Kidney tubule cell (primary cell): ENCODE measurements around the gene TMEM161A.
"Not testable (repeated sequence)": the region's sequence is repeated elsewhere in the genome, so short reads cannot be mapped to it uniquely, and the experiment has no call there.

ENCODE experiments used
- DNase-seq: peaks from one replicate; pipeline ENCODE4 v3.0.0-alpha.2; 2018; ENCODE audit warnings: low spot score

Gene TMEM161A

DNA sequence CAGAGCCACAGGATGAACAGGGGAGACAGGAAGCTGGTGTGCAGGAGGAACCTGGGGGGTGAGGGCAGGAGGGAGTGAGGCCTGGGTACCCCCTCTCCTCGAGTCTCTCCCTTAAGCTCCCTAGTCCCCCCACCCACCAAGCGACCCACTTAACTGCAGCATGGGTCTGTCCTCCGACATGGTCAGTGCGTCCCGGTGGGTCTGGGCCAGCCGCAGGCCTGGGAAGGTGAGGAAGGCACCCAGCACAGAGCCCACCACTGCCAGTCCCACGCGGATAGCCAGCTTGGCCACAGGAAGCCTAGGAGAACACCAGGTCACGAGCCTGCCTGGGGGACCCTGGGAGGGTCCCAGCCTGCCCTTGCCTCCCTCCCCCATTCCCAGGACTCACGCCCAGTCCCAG is 16.9 kb downstream of the TMEM161A start:
- no peak for DNase-seq

DNA sequence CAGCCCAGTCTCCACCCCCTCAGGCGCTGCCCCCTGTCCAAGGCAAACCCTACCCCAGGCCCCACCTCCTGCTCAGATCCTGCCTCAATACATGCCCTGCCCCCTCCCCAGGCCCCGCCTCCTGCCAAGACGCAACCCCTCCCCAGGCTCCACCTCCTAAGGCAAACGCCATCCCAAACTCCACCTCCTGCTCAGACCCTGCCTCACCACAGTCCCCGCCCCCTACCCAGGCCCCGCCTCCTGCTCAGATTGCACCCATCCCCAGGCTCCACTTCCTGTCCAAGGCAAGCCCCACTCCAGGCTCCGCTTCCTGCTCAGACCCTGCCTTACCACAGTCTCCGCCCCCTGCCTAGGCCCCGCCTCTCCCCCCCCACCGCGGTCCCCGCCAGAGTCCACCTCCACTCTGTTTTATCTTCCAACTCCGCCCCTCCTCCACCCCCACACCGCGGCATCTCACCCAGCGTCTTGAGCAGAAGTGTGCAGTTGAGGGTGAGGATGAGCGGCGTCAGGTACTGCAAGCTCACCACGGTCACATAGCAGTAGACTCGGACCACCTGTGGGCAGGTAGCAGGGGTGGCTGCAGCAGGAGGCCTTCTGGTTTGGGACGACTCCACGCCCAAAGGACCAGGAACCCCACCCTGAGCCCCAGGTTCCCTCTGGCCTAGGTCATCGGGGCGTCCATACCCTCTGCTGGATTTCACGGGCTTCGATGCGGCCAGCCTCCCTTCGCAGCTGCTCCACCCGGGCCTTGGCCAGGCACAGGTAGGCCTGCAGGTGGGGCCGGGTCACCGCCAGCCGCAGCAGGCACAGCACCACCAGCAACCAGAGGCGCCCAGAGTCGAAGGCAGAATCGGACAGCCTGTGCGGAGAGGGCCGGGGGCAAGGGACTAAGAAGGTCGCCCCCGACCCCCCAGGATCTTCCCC is 17.7 kb downstream of the TMEM161A start:
- DNase-seq: peak; percentile 59

DNA sequence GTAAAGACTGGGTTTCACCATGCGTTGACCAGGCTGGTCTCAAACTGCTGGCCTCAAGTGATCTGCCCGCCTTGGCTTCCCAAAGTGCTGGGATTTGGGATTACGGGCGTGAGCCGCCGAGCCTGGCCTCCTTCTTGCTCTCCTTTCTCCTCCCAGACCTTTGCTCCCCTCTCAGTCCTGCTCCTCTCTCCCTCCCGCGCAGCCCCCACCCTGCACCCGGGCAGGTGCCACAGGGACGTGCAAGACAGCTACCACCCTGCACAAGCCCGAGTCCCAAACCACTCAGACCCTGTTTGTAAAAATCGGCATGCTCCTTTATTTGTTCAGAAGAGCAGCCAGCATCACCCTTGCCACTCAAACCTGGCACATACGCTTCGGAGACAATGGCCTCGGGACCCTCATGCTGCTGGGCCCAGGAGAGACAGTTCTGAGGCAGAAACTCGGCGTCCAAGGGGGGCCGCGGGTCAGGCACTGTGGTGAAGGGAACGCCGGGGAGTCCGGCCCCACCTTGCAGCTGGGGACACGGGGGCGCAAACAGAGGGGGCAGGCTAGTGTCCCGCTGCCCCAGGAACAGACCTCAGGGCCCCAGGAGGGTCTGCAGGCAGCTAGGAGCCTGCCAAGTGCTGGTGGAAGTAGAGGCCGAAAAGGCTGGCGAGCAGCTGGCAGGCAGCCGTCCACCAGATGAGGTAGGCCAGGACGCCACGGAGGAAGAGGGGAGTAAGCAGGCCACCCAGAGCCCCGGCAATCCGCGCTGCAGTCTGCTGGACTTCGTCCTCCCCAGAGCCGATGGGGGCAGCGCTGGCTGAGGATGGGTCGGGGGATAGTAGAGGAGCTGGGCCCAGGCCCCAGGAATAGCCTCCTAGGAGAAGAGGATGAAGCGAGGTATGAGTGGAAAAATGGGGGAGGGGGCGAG is 18.7 kb downstream of the TMEM161A start:
- DNase-seq: no peak

DNA sequence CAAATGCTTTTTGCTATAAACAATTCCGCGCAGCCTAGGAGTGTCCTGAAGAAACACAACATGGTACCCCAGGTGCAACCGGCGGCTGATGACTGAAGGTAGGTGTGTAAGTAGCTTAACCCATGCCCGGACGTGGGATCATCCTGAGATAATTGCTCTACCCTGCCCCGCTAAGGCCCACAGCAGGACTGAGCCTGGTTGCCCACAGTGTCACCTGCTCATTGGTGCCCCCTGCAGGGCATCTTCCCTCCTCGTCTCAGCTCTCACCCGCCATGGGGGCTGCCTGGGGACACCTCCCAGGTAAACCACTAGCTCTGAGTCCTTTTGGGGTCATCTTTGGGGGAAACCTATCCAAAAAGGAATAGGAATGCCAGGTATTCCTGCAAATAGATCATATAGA is 22.3 kb downstream of the TMEM161A start:
- DNase-seq: peak; percentile 25

DNA sequence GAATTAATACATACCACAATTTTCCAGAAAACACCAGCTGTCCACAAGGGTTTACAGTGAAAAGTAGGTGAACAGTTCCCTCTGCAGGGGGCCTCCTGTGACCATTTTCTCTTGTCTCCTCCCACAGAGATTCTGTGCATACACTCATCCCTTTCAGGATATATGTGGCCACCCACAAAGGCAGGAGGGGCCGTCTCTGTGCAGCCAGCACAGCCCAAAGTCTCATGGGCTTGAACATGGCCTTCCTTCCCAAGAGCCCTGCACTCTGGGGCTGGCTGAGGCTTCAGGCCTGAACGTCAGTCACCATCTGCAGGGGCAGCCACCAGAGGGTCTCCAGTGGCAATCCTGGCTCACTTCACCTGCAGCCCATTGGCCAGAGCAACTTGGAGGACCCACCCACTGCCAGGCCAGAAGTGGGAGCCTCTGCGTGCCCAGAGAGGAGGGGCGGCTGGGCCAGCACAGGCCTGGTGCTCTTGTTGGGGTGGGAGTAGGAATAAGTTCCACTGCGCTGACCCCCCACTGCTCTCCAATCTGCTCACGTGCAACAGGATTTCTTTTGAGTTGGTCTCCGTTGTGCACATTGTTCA is 25.1 kb downstream of the TMEM161A start:
- DNase-seq: peak; percentile 49

DNA sequence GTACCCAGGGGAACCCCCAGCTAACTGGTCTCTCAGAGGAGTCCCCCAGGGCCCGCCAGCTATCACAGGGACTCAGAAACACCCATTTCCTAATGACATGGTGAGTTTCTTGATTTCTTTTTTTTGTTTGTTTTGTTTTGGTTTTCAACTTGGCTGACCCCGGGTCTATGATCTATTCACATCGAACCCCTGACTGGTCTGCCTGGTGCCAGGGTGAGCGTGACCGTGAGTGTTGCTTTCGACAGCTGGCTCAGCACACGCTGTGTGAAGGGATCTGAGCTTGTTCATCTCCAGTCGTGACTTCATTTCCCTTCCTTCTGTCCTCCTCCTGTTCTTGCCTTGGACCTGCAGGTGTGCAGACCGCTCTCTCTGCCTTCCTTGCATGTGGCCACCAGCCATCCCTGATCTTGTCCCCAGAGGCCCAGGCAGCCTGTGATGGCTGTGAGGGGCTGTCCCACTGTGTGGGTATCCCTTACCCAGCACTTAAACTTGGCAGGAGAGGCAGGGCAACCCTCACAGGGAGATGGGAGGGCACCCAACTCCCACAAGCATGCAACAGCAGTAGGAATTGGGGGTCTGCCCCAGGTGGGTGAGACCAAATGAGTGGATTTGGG is 26.2 kb downstream of the TMEM161A start:
- DNase-seq: peak; percentile 30

DNA sequence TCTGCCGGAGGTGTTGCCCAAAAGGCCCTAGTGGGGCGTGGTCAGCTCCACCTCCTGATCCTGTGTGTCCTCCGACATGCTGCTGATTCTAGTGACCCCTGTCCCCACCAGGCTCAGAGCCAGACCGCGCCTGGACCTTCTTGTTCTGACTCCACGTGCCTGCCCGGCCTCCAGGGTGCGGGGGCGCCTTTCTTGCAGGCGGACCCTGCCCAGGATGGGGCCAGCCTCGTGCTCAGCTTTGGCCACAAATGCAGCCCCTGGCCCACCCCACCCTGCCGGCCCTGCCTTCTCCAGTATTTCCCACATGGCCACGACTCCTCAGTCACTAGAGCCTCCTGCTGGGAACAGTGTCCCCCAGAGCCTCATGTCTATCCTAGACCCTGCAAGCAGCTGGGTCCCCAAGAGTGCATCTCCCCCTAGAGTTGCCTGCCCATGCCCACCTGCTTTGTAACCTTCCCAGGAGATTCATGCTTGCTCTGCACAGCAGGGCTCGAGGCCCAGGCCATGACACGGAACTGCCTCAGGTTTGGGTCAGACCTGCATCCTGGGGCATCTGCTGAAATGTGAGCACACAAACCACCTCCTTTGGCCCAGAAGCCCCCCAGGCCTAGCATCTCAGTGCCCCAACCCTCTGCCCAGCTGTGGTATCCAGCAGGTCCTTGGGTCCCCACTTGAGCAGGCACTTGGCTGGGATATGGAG is 27.0 kb downstream of the TMEM161A start:
- no peak for DNase-seq

DNA sequence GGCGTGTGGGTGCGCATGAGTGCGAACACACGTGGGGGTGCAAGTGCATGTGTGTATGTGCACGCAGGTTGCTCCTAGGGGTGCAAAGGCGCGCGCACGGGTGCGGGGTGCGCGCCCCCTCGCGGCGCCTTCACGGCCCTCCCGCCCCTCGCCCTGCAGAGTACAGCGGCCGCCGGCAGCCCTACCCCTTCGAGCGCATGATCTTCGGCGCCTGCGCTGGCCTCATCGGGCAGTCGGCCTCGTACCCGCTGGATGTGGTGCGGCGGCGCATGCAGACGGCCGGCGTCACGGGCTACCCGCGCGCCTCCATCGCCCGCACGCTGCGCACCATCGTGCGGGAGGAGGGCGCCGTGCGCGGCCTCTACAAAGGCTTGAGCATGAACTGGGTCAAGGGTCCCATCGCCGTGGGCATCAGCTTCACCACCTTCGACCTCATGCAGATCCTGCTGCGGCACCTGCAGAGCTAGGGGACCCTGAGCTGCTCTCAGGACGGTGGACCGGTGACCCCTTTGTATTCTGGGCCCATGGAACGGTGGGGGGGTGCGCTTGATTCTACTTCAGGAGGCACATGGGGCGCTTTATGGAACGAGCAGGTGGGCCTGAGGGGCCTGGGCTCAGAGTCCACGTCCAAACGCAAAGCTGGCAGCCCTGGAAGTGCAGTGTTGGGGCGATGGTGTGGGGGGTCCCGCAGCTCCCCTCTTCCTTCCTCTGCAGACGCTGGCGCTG is 27.7 kb downstream of the TMEM161A start:
- no peak for DNase-seq

DNA sequence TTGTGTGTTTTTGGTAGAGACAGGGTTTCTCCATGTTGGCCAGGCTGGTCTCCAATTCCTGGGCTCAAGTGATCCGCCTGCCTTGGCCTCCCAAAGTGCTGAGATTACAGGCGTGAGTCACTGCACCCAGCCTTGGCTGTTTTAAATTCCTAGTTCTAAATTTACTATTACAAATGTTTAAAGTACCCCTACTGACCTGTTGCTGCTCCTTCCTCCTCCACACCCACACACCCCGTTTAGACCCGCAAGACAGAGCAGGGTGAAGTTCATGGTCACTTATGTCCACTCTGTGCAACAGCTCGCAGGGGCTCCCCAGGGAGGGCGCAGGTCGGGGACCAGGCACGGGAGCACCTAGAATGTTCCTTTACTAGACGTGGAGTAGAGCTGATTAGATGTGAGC is 28.7 kb downstream of the TMEM161A start:
- no peak for DNase-seq

DNA sequence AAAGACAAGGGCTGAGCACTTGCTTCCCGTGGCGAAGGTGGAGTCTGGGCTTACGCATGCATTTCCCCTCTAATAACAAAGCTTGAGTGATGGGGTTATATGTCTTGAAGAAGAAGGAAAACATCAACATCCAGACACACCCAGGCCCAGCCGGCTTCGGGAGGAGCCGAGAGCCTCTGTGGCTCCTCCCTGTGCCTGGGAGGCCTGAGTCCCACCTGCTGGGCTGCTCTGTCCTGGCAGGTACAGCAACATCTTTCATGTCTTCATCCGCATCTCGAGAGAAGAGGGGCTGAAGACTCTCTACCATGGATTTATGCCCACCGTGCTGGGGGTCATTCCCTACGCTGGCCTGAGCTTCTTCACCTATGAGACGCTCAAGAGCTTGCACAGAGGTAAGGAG is 30.6 kb downstream of the TMEM161A start:
- no peak for DNase-seq

DNA sequence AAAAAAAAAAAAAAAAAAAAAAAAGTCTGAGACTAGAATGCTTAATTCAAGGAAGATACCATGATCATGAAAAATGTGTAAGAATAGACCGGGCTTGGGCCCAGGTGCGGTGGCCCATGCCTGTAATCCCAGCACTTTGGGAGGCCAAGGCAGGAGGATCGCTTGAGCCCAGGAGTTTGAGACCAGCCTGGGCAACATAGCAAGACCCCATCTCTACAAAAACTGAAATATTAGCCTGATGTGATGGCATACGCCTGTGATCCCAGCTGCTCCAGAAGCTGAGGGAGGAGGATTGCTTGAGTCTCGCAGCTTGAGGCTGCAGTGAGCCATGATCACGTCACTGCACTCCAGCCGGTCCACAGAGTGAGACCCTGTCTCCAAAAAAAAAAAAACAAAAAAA is 31.3 kb downstream of the TMEM161A start:
- DNase-seq: not testable (repeated sequence)

DNA sequence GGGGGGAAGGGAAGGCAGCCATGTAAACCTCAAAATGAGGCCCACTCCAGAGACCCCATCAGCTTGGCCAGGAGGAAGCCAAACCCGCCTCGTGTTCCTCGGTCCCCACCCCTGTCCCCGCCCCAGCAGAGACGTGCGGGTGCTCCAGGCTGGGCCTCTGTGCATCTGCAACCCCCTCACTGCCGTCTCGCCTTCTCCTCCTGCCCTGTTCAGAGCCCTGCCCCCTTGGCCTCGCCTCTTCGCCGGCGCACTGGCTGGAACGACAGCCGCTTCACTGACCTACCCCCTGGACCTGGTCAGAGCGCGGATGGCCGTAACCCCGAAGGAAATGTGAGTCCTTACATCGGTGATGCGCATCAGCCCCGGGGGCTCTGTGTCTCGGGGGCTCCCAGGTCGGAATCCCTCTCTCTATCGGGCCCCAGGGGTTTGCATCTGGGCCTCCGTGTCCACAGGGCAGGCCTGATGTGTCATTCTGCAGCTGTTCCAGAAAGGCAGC is 32.2 kb downstream of the TMEM161A start:
- DNase-seq: peak; percentile 40

DNA sequence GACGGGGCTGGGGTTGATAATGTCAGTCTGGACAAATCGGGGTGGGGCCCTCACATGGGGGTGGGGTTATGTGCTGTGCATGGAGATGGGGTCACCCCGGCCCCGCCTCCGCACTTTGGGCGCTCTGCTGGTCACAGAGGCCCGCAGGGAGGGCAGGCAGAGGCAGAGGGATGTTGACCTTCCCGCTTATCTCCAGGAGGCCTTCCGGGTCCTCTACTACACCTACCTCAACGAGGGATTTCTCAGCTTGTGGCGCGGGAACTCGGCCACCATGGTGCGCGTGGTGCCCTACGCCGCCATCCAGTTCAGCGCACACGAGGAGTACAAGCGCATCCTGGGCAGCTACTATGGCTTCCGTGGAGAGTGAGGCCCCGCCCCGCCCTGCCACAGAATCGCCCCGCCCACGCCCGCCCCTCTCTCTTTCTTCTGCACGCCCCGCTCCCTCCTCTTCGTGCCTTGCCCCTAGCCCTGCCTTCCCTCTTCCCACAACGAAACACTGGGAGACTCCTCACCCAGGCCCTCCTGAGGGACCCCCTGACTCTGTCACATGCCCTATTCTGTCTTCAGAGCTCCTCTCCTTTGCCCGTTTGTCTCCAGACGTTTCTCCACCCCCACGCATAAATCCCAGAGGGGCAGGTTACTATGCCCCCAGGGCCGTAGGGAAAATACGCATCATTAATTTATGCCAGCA is 32.8 kb downstream of the TMEM161A start:
- DNase-seq: peak; percentile 53

DNA sequence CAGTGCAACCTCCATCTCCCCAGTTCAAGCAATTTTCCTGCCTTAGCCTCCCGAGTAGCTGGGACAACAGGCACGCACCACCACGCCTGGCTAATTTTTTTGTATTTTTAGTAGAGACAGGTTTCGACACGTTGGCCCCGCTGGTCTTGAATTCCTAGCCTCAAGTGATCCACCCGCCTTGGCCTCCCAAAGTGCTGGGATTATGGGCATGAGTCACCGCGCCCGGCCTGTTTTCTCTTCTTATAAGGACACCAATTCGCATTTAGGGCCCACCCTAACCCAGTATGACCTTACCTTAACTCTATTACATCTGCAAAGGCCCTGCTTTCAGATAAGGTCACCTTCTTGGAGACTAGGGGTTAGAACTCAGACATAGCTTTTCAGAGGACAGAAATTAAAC is 35.1 kb downstream of the TMEM161A start:
- no peak for DNase-seq

DNA sequence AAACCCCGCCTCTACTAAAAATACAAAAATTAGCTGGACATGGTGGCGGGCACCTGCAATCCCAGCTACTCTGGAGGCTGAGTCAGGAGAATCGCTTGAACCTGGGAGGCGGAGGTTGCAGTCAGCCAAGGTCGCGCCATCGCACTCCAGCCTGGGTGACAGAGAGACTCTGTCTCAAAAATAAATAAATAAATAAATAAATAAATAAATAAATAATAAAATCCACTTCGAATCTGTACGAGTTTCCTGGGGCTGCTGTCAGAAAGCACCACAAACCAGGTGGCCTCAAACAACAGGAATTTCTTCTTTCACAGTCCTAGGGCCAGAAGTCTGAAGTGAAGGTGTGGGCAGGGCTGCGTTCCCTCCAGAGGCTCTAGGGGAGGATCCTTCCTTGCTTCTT is 35.7 kb downstream of the TMEM161A start:
- not testable (repeated sequence) for DNase-seq

DNA sequence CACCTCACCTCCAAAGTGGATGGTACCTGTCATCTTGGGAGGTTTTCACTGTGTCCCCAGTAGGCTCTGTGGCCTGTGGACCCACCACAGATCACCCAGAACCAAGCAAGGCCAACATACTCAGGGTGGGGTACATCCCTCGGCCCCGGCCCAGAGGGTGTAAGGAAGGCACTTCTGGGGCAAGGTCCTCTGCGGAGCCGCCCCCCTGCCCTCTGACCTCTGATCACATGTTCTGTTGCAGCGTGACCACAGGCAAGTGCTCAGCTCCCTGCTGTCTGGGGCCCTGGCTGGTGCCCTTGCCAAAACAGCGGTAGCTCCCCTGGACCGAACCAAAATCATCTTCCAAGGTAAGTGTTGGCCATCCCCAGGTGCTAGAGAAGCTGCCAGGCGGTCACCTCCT is 36.7 kb downstream of the TMEM161A start:
- DNase-seq: no peak

DNA sequence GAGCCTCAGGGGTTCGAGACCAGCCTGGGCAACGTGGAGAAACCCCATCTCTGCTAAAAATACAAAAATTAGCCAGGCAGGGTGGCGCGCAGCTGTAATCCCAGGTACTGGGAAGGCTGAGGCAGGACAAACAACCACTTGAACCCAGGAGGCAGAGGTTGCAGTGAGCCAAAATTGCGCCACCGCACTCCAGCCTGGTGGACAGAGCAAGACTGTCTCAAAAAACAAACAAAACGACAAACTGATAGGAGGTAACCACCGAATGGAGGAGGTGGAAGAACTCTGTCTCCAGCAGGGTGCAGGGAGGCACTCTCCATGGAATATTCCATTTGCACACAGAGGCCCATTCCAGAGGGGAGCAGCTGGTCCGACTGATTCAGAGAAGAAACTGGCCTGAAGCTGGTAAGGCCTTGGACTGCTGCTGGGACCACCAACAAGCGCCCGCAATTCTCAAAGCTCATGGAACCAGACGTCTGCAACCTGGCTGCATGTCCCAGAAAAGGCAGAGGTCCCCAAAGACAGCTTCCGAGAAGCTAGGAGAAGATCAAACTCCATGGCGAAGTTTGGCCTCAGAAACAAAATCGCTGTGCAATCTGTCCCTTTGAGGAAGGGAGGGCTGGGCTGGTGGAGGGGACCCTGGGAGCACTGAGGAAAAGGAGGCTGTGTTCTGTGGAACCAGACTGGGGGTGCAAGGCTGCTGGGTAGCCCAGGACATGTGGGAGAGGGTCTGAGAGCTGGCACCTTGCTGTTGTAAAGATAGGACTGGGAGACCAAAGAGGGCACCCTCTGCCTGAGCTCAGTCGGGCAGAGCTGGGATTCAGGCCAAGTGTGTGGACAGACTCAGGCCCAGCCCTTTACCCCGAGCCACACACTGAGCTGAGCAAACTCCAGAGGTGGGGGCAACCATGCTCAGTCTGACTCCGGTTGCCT is 39.3 kb downstream of the TMEM161A start:
- peak; percentile 18 for DNase-seq

DNA sequence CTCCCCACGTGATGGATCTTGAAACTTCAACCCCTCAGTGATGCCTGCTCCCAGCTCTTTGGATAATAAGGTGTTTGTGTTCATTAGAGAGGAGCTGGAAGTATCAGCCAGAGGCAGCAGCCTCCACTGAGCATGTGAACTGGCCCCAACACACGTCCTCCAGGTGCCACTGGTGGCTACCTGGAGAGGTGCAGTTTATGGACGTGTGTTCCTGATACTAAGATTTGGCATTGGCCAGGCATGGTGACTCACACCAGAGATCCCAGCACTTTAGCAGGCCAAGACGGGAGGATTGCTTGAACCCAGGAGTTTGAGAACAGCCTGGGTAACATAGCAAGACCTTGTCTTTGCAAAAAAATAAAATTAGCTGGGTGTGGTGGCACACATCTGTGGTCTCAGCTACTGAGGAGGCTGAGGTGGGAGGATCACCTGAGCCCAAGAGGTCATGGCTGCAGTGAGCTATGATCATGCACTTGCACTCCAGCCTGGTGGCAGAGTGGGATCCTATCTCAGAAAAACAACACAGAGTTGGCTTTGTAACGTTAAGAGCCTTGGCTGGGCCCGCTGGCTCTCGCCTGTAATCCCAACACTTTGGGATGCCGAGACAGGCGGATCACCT is 40.1 kb downstream of the TMEM161A start:
- DNase-seq: no peak
